Globus pallidus (tissue), 1 donor: ENCODE data around the gene TVP23B.
"Not testable (repeated sequence)": the region's sequence is repeated elsewhere in the genome, so short reads cannot be mapped to it uniquely, and the experiment has no call there.

ENCODE experiments used
- DNase-seq: peaks from one replicate; pipeline ENCODE4 v3.0.0-alpha.2; 2015; ENCODE audit warnings: low spot score

TVP23B gene

DNA sequence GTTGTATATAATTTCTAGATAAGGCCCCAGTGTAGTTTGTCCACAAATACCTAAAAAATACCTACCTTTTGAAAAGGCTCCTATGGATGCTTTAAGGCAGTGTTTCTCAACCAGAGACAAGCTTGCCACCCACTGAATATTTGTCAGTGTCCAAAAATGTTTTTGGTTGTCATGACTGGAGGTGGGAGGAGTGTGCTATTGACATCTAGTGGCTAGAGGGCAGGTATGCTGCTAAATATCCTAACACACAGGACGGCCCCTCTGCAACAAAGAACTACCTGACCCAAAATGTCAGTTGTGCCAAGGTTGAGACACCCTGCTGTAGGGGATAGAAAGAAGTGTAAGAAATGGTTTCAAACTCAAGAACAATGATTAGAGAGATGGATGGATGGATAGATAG lies 10.4 kb downstream of the TVP23B start:
- not testable (repeated sequence) for DNase-seq

DNA sequence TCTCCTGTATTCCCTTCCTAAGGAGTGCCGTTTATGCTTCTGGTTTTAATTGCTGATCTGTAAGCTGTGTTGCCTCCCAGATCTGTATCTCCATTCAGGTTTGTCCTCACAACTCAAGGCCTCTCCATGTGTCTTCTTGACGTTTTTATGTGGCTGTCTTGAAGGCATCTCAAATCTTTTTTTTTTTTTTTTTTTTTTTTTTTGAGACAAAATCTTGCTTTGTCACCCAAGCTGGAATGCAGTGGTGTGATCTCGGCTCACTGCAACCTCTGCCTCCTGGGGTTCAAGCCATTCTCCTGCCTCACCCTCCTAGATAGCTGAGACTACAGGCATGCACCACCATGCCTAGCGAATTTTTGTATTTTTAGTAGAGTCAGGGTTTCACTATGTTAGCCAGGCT lies 13.9 kb downstream of the TVP23B start:
- not testable (repeated sequence) for DNase-seq

DNA sequence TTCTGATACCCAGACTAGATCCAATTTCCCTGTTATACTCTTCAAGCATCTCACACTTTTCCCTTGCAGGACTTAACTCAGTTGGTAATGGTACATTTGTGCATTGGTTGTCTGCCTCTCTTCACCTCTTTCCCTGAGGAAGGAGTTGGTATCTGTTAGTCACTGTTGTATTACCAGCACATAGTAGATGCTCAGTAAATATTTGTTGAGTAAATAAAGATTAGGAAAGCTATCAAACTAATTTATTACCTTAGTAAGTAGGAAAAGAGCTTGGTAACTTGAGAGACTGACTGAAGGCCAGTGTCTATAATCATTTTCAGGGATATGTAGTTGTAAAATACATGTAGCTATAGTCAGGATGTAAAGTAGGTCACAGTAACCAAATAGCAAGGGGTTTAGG lies 15.9 kb downstream of the TVP23B start:
- DNase-seq, result not testable (repeated sequence)

DNA sequence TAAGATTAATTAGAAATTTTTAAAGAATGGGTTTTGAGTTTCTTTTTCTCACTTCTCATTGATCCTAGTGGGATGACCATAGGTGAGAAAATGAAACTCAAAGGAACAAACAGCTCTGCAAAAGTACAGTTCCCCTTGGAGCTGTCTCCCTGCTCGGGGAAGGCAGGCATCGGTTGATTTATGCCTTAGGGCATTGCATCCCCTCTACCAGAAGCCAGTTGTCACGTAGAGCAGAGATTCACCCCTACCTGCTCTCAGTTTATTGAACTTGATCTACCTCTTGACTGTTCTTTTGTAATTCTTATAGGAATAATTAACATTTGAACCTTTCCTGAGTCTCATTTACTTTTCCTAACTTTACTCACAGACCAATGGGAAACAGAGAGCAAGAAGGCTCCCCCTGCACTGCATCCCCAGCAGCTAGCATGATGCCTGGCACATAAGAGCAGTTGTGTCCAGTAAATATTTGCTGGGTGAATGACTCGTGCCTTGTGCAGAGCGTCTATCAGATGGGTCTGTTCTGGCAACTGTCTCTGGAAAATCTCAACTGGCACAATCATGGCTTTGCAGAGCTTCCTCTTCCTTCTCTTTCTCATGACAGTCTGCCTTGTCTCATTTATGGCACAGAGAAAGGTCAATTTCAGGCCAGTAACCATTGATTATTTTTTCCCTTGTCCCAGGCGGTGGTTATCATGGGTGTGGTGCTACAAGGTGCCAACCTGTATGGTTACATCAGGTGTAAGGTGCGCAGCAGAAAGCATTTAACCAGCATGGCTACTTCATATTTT lies 22.7 kb downstream of the TVP23B start:
- DNase-seq, result not testable (repeated sequence)

DNA sequence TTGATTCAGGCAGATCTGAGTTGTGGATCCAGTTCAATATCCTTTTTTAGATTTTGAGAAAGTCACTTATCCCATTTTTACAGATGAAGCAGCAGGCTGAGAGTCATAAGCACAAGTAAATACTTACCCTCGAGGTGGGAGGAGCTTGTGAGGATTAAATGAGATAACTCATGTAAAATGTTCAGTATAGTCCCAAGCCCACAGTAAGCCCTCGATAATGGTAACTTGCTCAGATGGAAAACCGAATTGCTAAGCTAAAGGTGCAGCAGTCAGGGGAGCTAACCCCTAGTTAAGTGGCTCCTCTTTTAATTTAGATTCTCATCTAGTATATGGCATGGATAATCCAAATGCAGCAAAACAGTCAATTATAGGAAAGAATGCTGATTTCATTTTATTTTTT lies 34.9 kb downstream of the TVP23B start:
- DNase-seq, result not testable (repeated sequence)

DNA sequence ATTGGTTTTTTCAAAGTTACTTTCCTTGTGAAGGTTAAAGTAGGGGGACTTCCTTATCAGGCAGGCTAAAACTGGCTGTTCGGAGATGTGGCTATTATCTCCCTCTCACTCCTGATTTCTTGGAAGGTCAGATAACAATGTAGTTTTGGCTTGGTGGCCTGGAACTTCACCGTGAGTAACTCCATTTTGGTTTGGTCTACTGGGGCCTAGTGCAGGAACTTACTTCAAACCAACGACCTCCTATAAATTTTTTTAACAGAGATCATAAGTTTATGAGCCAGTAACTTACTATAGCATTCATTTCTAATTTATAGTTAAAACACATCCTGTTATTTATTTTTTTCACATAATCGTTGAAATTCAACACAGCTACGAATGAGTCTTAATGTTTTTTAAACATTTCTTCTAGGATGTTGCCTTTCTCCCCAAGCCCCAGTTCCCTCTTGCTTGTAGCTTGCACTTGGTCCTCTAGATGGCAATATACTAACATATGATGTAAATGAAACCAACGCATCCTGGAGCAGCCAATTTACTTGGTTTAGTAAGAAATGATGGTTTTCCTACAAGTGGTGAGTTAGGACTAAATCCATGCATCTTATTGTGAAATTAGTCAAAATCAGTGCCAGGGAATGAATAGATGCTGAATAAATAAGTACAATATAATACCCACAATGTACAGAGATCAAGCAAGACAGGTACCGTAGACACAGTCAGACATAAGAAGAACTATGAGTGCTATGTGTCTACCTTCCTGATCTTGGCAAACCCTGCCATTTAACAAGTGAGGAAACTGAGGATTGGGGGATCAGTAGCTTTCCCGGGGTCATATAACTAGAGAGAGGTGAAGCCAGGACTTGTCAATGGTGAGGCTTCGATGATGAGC lies 35.7 kb downstream of the TVP23B start:
- peak; percentile 68 for DNase-seq

DNA sequence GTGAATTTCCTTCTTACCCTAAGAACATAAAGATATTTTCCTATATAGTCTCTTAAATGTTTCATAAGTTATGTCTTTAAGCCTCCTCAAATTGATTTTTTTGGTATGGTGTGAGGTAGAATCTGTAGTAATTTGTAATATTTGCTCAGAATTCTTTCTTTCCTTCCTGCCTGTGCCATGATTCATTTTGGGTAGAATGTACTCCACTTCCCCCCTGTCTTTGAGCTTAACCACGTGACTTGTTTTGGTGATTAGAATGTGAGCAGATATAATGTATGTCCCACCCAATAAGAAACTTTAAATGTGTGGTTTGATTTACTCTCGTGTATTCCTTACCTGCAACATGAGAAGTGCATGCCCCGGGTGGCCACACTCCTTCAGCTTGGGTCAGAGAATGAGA lies 40.4 kb downstream of the TVP23B start:
- not testable (repeated sequence) for DNase-seq

DNA sequence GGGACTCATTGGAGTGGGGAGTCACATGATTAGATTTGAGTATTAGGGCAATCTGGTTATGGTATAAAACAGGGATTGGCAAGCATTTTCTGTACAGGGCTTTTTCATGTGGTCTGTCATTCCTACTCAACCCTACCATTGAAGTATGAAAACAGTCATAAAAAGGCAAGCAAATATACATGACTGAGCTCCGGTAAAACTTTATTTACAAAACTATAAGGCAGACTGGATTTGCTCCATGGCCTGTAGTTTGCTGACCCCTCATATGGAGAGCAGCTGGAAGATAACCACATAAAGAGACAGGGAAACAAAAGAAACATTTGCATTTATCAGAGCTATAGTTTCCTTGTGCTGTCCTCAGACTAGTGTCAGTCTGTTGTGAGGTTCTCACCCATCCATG lies 46.6 kb downstream of the TVP23B start:
- DNase-seq, result not testable (repeated sequence)

DNA sequence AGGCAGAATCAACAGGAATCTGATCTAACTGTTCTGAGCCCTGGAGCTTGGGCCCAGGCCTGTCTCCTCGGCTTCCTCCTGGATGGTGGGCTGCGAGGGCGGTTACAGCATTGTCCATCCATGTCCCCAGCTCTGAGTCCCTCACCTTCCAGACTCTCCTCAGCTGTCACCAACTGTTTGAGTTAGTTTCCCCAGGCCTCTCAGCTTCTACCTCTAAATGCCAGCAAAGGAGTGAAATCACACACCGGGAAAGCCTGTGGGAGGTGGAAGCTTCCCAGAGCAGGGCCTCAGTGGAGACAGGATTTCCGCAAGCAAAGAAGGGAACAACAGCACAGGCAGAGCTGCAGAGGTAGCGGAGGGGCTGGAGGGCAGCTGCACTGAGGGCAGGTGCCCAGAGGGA lies 67.5 kb downstream of the TVP23B start:
- no peak for DNase-seq

DNA sequence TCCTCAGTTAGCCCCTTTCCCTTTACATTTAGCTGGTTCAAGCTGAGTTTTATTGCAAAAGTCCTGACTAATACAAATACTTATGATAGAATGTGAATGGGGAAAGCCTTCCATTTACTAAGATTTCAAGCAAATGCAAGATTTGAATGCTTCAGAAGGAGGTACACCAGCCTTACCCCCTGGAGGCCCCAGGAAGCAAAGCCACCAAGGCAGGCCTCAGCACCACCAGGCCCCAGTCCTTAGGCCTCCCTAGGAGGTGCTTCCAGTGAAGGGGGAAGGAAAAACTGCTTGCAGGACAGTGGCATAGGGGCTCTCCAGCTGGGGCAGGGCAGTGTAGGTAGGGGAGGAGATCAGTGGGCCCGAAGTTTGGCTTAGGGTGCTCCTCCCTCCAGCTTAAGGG lies 69.7 kb downstream of the TVP23B start:
- no peak for DNase-seq

DNA sequence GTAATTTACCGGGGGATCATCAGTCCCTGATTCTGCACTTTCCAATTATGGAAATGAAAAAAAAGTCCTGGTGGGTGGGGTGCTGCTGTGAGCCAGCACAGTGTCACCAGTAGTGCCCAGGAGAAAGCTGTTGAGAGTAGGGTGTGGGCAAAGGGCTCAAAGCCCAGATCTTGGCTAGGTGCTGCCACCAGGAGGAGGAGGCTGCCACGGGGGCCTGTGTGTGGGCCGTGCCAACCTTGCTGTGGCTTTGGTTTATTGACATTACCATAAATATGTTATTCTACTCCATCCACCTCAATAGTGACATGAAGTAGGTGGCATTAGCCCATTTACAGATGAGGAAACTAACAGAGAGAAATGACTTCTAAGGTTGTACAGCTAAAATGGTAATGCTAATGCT lies 70.2 kb downstream of the TVP23B start:
- DNase-seq, result no peak

DNA sequence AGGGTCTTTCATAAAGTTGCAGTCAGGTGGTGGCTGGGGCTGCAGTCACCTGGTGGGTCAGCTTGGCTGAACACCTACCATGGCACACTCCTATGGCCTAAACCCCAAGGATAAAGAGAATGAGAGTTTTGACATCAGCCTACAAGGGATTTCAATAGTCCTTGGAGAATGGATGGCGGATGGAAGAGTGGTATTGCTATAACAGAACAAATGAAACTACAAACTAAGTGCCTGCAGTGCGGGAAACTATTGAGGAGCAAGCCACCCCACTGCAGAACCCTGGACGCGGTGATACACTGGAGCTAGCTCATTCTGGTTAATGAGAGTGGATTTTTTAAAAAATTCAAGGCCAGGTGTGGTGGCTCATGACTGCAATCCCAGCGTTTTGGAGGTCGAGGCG lies 74.0 kb downstream of the TVP23B start:
- DNase-seq, result no peak

DNA sequence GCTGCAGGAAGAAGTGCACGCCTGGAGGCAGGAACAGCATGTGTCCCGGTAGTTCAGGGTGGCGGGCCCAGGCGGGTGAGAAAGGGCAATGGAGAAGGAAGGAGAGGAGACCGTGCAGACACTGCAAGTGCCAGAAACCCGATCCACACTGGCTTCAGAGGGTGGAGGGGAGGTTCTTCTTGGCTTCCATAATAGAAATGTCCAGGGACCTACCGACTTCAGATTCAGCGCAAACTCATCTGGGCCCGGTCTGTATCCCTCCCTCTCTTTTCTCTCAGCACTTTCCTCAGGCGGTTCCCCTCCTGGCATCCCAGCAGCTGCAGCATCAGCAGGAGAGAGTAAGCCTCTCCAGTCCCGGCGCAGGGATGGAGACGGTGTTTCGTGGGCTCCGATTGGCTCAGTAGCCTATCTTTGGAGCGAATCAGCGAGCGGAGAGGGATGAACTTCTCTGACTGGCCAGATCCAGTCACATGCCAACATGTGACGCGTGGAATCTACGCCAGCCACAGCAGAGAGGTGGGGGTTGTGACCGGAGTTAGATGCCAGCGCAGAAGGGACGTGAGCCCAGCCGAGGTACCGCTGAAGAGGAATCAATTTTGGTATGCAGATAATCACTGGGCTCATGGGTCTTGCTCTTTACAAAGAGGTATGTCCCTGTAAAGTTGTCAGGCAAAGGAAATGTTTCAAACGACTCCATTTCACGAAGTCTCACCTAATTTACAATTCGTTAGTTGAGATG lies 75.0 kb downstream of the TVP23B start:
- peak; percentile 96 for DNase-seq
